K562 (cell line): ENCODE measurements around the gene AAK1. TPM values are rescaled to one million over a fixed set of nuclear protein-coding genes. Genes with fewer than 3 reads are reported as not detected.

Experiments
- ATAC-seq: fragments of 200-7000 bp; cut with Tn5 transposase; 3 replicates; pipeline ENCODE4 v1.9.1; 2020; ENCODE audit warnings: moderate library complexity
- BruUV-seq: library from RNA; stranded (reverse); fragments of 400-500 nt; replicated peaks from 2 replicates; lab custom pipeline; 2021; lab: Mats Ljungman, UMichigan
- CTCF ChIA-PET: fragments of 300-600 bp; formaldehyde crosslinking; extraction: SDS; loops from one replicate; lab custom pipeline; 2021; ENCODE audit warnings: low intra/inter-chr PET ratio; lab: Yijun Ruan, JAX
- POLR2A ChIA-PET: fragments of 300-600, 350-650 bp; sonication (Branson Sonifier 250); formaldehyde crosslinking; extraction: SDS; loops from one replicate; lab custom pipeline; 2021; ENCODE audit warnings: antibody characterized with exemption, inconsistent platforms; lab: Yijun Ruan, JAX
- DNase-seq, 4 experiments: peaks; one replicate each; pipeline versions ENCODE4 v3.0.0 to v3.0.0-alpha.2; 2011 to 2018; ENCODE audit warnings: low spot score in 3 of 4, mixed read lengths in 3 of 4; ENCODE audit errors: extremely low read depth in 1 of 4
- FAIRE-seq: peaks from 2 replicates; lab custom pipeline; 2011; peaks lifted over from hg19 to GRCh38; lab: Jason Lieb, UNC
- H2AFZ ChIP-seq: 2 replicates; pipeline ENCODE4 v1.6.0; 2011; ENCODE audit warnings: low read depth, low read length, control low read depth, inconsistent platforms
- H3K27ac ChIP-seq: fragments of 200-600 bp; 3 replicates; pipeline ENCODE4 v1.8.0; 2011; ENCODE audit warnings: low read depth, mild to moderate bottlenecking, control low read depth, inconsistent platforms, low read length, moderate library complexity, mixed read lengths; ENCODE audit errors: extremely low read depth
- H3K27me3 ChIP-seq, 2 experiments: fragments of 300-600 bp in 1 of 2; 2 replicates in 1 of 2; 3 replicates in 1 of 2; pipeline versions ENCODE4 v1.6.0 to v1.8.0; 2011; ENCODE audit warnings: inconsistent platforms in 2 of 2, low read length in 2 of 2, mild to moderate bottlenecking in 1 of 2, mixed read lengths in 1 of 2, moderate library complexity in 1 of 2; ENCODE audit not compliant: control insufficient read depth in 2 of 2, insufficient read depth in 2 of 2
- H3K36me3 ChIP-seq: fragments of 300-600 bp; 3 replicates; pipeline ENCODE4 v1.8.0; 2011; ENCODE audit warnings: mild to moderate bottlenecking, low read length, inconsistent platforms; ENCODE audit not compliant: control insufficient read depth, insufficient read depth
- H3K4me1 ChIP-seq, 2 experiments: fragments of 200-600 bp in 1 of 2; replicated peaks in 1 of 2; 2 replicates in 1 of 2; 3 replicates in 1 of 2; pipeline versions ENCODE4 v1.5.1 to v1.8.0; 2011; ENCODE audit warnings: inconsistent platforms in 2 of 2, low read length in 2 of 2, mild to moderate bottlenecking in 1 of 2, mixed read lengths in 1 of 2, moderate library complexity in 1 of 2; ENCODE audit not compliant: control insufficient read depth in 2 of 2, insufficient read depth in 2 of 2
- H3K4me2 ChIP-seq: 2 replicates; pipeline ENCODE4 v1.6.1; 2011; ENCODE audit warnings: low read length, control low read depth, inconsistent platforms, mixed read lengths; ENCODE audit not compliant: insufficient read depth
- H3K4me3 ChIP-seq: fragments of 200-600 bp; sonication (generic), shearing (Covaris generic); 2 replicates; pipeline ENCODE4 v1.5.1; 2016; ENCODE audit warnings: control low read depth, inconsistent platforms
- H3K79me2 ChIP-seq: fragments of 200-600 bp; 3 replicates; pipeline ENCODE4 v1.8.0; 2011; ENCODE audit warnings: low read length, inconsistent platforms; ENCODE audit not compliant: control insufficient read depth, insufficient read depth
- H3K9ac ChIP-seq, 2 experiments: 2 replicates each; pipeline versions ENCODE4 v1.6.0 to v1.6.1; 2011; ENCODE audit warnings: low read depth in 2 of 2, low read length in 2 of 2, control low read depth in 1 of 2, inconsistent platforms in 1 of 2, mild to moderate bottlenecking in 1 of 2, mixed read lengths in 1 of 2; ENCODE audit not compliant: insufficient read depth in 1 of 2
- H3K9me1 ChIP-seq: one replicate; pipeline ENCODE4 v1.6.0; 2011; ENCODE audit warnings: inconsistent platforms, mild to moderate bottlenecking, low read length, moderate library complexity; ENCODE audit not compliant: control insufficient read depth, insufficient read depth
- H3K9me3 ChIP-seq: replicated peaks from 2 replicates; pipeline ENCODE4 v1.5.1; 2011; ENCODE audit warnings: low read depth, low read length, inconsistent platforms; ENCODE audit not compliant: control insufficient read depth, insufficient read depth
- H4K20me1 ChIP-seq: replicated peaks from 2 replicates; pipeline ENCODE4 v1.6.1; 2011; ENCODE audit warnings: low read length, inconsistent platforms, mixed read lengths; ENCODE audit not compliant: control insufficient read depth, insufficient read depth
- AFF4 ChIP-seq: sonication (generic); formaldehyde crosslinking; IDR thresholded peaks from 2 replicates; pipeline ENCODE4 v1.8.0; 2023; ENCODE audit warnings: mild to moderate bottlenecking, missing genetic modification reagents
- CHD2 ChIP-seq: IDR thresholded peaks from 2 replicates; pipeline ENCODE4 v1.6.1; 2011; ENCODE audit warnings: low read depth, low read length
- NCOR1 ChIP-seq: fragments of 450-650 bp; IDR thresholded peaks from 2 replicates; pipeline ENCODE4 v1.6.1; 2016; ENCODE audit warnings: mild to moderate bottlenecking, moderate library complexity
- NR2C2 ChIP-seq, 2 experiments: fragments of 200-800 bp in 1 of 2; sonication (Bioruptor generic) in 1 of 2; sonication (generic) in 1 of 2; formaldehyde crosslinking in 1 of 2; IDR thresholded peaks; 2 replicates each; pipeline versions ENCODE4 v1.6.1 to v1.8.0; 2016 to 2022; ENCODE audit warnings: mild to moderate bottlenecking in 1 of 2, missing compliant biosample characterization in 1 of 2, missing genetic modification characterization in 1 of 2, missing genetic modification reagents in 1 of 2
- RBFOX2 ChIP-seq: fragments of 200-400 bp; formaldehyde crosslinking; IDR thresholded peaks from 2 replicates; pipeline ENCODE4 v1.6.1; 2017; ENCODE audit warnings: low read depth, mild to moderate bottlenecking, low read length, moderate library complexity
- SAFB2 ChIP-seq: fragments of 200-400 bp; formaldehyde crosslinking; IDR thresholded peaks from 2 replicates; pipeline ENCODE4 v1.6.1; 2018; ENCODE audit warnings: borderline replicate concordance, low read length, low read depth, moderate library complexity; ENCODE audit not compliant: severe bottlenecking
- SRSF3 ChIP-seq: fragments of 200-400 bp; formaldehyde crosslinking; IDR thresholded peaks from 2 replicates; pipeline ENCODE4 v1.6.1; 2016; ENCODE audit warnings: mild to moderate bottlenecking, low read length, moderate library complexity; ENCODE audit not compliant: insufficient read depth
- TARDBP ChIP-seq: fragments of 450-650 bp; IDR thresholded peaks from 2 replicates; pipeline ENCODE4 v1.6.1; 2016
- TBL1XR1 ChIP-seq, 2 experiments: IDR thresholded peaks; 2 replicates each; pipeline ENCODE4 v1.6.1; 2012; ENCODE audit warnings: improper control_type of control experiment in 2 of 2, low read length in 2 of 2, mild to moderate bottlenecking in 1 of 2
- ZBTB17 ChIP-seq: fragments of 450-650 bp; formaldehyde crosslinking; IDR thresholded peaks from 2 replicates; pipeline ENCODE4 v1.4.0; 2020; ENCODE audit warnings: mild to moderate bottlenecking
- ZNF316 ChIP-seq: fragments of 450-650 bp; IDR thresholded peaks from 2 replicates; pipeline ENCODE4 v1.6.1; 2016
- ZNF785 ChIP-seq: fragments of 250-450 bp; sonication (Bioruptor Pico); IDR thresholded peaks from 2 replicates; pipeline ENCODE4 v1.4.0; 2020; ENCODE audit warnings: mild to moderate bottlenecking
- ZNF79 ChIP-seq: fragments of 250-450 bp; sonication (Bioruptor Pico); IDR thresholded peaks from 2 replicates; pipeline ENCODE4 v1.4.0; 2020; ENCODE audit warnings: low read depth, mild to moderate bottlenecking, moderate library complexity
- WGBS: fragments of 100-300 bp; shearing (Covaris generic); methylation state at CpG from one replicate; pipeline ENCODE4 v1.1.6; 2016; ENCODE audit warnings: low coverage, mixed read lengths; ENCODE audit not compliant: insufficient coverage; ENCODE audit errors: missing lambda C conversion rate; 5-methylcytosine and 5-hydroxymethylcytosine counted together
- in situ Hi-C: fragments of 300-500 bp; cut with MboI; formaldehyde crosslinking; loops from 4 replicates; pipeline ENCODE4 v1.15.0; 2018; ENCODE audit warnings: inconsistent platforms, mixed read lengths
- intact Hi-C: fragments of 100-400 bp; cut with micrococcal nuclease; formaldehyde crosslinking; loops from 2 replicates; pipeline ENCODE4 v1.14.2; 2022
- polyA plus RNA-seq, 8 experiments: library from polyadenylated mRNA; depleted of rRNA in 4 of 8; stranded (reverse) in 5 of 8; unstranded in 3 of 8; fragments of >200 nt; fragmentation: Nextera tagmentation in 2 of 8; fragmentation: Illumina TruSeq in 1 of 8; extraction: Ambion mirVana in 2 of 8; extraction: Trizol in 1 of 8; gene quantifications; 2 replicates each; pipeline versions ENCODE4 v1.2.1 to v1.2.3, GENCODE V29; 2011 to 2014; ENCODE audit warnings: inconsistent platforms in 1 of 8, missing spikeins in 1 of 8
- total RNA-seq, 7 experiments: library from RNA; depleted of rRNA in 6 of 7; stranded (reverse); fragments of >200 nt in 6 of 7; fragmentation: Illumina TruSeq in 2 of 7; extraction: Trizol in 2 of 7; gene quantifications; 2 replicates each; pipeline versions ENCODE4 v1.2.1 to v1.2.3, GENCODE V29; 2011 to 2021; ENCODE audit warnings: low replicate concordance in 1 of 7
- TF ChIP-seq, protein P1 (sequence below): fragments of 450-650 bp; formaldehyde crosslinking; IDR thresholded peaks from 2 replicates; pipeline ENCODE4 v1.4.0; 2020; ENCODE audit warnings: mild to moderate bottlenecking, moderate library complexity
- TF ChIP-seq, protein P2 (sequence below): fragments of 450-650 bp; IDR thresholded peaks from 2 replicates; pipeline ENCODE4 v1.6.1; 2016; ENCODE audit warnings: low read depth, mild to moderate bottlenecking, moderate library complexity

AAK1 gene
- total and polyA plus RNA-seq, 9 of the 15 experiments (the other 6 are each of a cell fraction or from before 2014, with no cell fraction given) = 0.89 to 17.1 (median 6.0) TPM

- BruUV-seq = TSS peak; percentile 51
- no peak for FAIRE-seq
- H3K36me3 ChIP-seq = no peaks in the 10 kb centered on the region
- peak overlapping the region; percentile 76 for H3K4me2 ChIP-seq
- peaks cover 6% of the 10 kb centered on the region; the same call in 1 of the 2 replicates for H4K20me1 ChIP-seq
- no peak for DNase-seq
- 35% methylated on average over 11 of the region's 12 CpGs for WGBS
- H2AFZ ChIP-seq = no peak overlapping the region
- no peak for ATAC-seq
- in situ Hi-C loops (no loop called here), intact Hi-C loops (loop anchor here (2.0 to 10.0 kb wide), 5 partner anchors 40 to 273 kb away; partner anchors contain the start of gene MXD1)
- ChIA-PET POLR2A (interaction anchor here (1.1 to 7.7 kb wide), 4 partner anchors 17 to 52 kb away, joined by 3 to 70 read pairs (median 4); no protein-coding TSS in a partner anchor), CTCF (no interaction called here)
- H3K9ac ChIP-seq = peak overlapping the region; percentile 32 to 93; a peak in 3 of 4 replicates
- H3K4me3 ChIP-seq = peak overlapping the region; percentile 79
- no peaks in the 10 kb centered on the region for H3K27me3 ChIP-seq
- H3K4me1 ChIP-seq = peaks cover 15 to 34% of the 10 kb centered on the region in 2 experiments; a peak in 4 of 5 replicates
- H3K79me2 ChIP-seq = peaks cover 43% of the 10 kb centered on the region
- no peaks in the 10 kb centered on the region for H3K9me3 ChIP-seq
- H3K27ac ChIP-seq = peak overlapping the region; percentile 7; the same call in 1 of the 3 replicates
- H3K9me1 ChIP-seq = no peaks in the 10 kb centered on the region
- TF ChIP-seq ZNF785 (CRISPR knock-in tag) = no peak
- TF ChIP-seq NR2C2 (CRISPR knock-in tag; IDR thresholded peaks at IDR 0.05) = no peak
- TF ChIP-seq NR2C2 (tag; IDR thresholded peaks at IDR 0.05) = 0 out of 2 replicates have a peak, but pooled peaks have one; percentile 78
- TF ChIP-seq TBL1XR1 (IDR thresholded peaks at IDR 0.05; ENCODE audit: low read length in 2 of 2) = no peak
- no peak for TF ChIP-seq ZNF79 (CRISPR knock-in tag)
- no peak for TF ChIP-seq AFF4 (CRISPR knock-in tag)
- no peak for TF ChIP-seq NCOR1
- no peak for TF ChIP-seq CHD2
- TF ChIP-seq, protein P1, sequence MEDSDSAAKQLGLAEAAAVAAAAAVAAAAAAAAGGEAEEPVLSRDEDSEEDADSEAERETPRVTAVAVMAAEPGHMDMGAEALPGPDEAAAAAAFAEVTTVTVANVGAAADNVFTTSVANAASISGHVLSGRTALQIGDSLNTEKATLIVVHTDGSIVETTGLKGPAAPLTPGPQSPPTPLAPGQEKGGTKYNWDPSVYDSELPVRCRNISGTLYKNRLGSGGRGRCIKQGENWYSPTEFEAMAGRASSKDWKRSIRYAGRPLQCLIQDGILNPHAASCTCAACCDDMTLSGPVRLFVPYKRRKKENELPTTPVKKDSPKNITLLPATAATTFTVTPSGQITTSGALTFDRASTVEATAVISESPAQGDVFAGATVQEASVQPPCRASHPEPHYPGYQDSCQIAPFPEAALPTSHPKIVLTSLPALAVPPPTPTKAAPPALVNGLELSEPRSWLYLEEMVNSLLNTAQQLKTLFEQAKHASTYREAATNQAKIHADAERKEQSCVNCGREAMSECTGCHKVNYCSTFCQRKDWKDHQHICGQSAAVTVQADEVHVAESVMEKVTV = 0 out of 2 replicates have a peak, but pooled peaks have one; percentile 22
- TF ChIP-seq, protein P2, sequence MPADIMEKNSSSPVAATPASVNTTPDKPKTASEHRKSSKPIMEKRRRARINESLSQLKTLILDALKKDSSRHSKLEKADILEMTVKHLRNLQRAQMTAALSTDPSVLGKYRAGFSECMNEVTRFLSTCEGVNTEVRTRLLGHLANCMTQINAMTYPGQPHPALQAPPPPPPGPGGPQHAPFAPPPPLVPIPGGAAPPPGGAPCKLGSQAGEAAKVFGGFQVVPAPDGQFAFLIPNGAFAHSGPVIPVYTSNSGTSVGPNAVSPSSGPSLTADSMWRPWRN = no peak
- no peak for TF ChIP-seq ZNF316
- TF ChIP-seq SRSF3 = no peak
- TF ChIP-seq SAFB2 = no peak
- no peak for TF ChIP-seq ZBTB17 (CRISPR knock-in tag)
- TF ChIP-seq RBFOX2 = no peak
- no peak for TF ChIP-seq TARDBP
Observed at GRCh38 chr2:69641887-69642708, 1.4 kb downstream of the AAK1 start.
